GM12878 (cell line): Measurements from ENCODE around the gene GLT8D2. TPM values are rescaled to one million over a fixed set of nuclear protein-coding genes. Genes with fewer than 3 reads are reported as not detected.

Source experiments
- ATAC-seq: fragments of 200-7000 bp; cut with Tn5 transposase; 3 replicates; pipeline ENCODE4 v1.9.1; 2020; ENCODE audit warnings: mild to moderate bottlenecking, moderate library complexity
- Bru-seq: library from RNA; stranded (reverse); fragments of 400-500 nt; gene quantifications from one replicate; lab custom pipeline; 2021; lab: Mats Ljungman, UMichigan
- BruChase-seq, 2 experiments: library from RNA; stranded (reverse); fragments of 400-500 nt; gene quantifications; one replicate each; lab custom pipeline; 2021; lab: Mats Ljungman, UMichigan
- BruUV-seq: library from RNA; stranded (reverse); fragments of 400-500 nt; replicated peaks from 2 replicates; lab custom pipeline; 2021; lab: Mats Ljungman, UMichigan
- CTCF ChIA-PET: fragments of 300-600 bp; sonication (Branson Sonifier 250); formaldehyde crosslinking; extraction: SDS; loops from one replicate; lab custom pipeline; 2021; ENCODE audit warnings: inconsistent platforms; lab: Yijun Ruan, JAX
- POLR2A ChIA-PET: fragments of 350-600 bp; formaldehyde crosslinking; extraction: SDS; loops from one replicate; lab custom pipeline; 2021; ENCODE audit warnings: inconsistent platforms; lab: Charles Lee
- RAD21 ChIA-PET: fragments of 300-600 bp; sonication (Branson Sonifier 250); formaldehyde crosslinking; loops from one replicate; lab custom pipeline; 2023; ENCODE audit warnings: antibody characterized with exemption; ENCODE audit not compliant: unreplicated experiment; lab: Charles Lee
- SMC1A ChIA-PET: fragments of 300-600 bp; sonication (Branson Sonifier 250); formaldehyde crosslinking; loops from one replicate; lab custom pipeline; 2023; ENCODE audit not compliant: unreplicated experiment, uncharacterized antibody; lab: Charles Lee
- DNase-seq: peaks from one replicate; pipeline ENCODE4 v3.0.0-alpha.2; 2011; ENCODE audit warnings: low read depth, low spot score
- FAIRE-seq: peaks from 3 replicates; lab custom pipeline; 2011; peaks lifted over from hg19 to GRCh38; lab: Jason Lieb, UNC
- H2AFZ ChIP-seq: 2 replicates; pipeline ENCODE4 v1.6.0; 2011; ENCODE audit warnings: low read depth, low read length, control low read depth; ENCODE audit not compliant: control insufficient read depth
- H3K27ac ChIP-seq: 2 replicates; pipeline ENCODE4 v1.5.1; 2011; ENCODE audit warnings: control low read depth; ENCODE audit not compliant: control insufficient read depth, insufficient read depth
- H3K27me3 ChIP-seq, 2 experiments: replicated peaks in 1 of 2; 2 replicates each; pipeline versions ENCODE4 v1.6.0 to v1.6.1; 2011; ENCODE audit warnings: low read length in 1 of 2; ENCODE audit not compliant: control insufficient read depth in 2 of 2, insufficient read depth in 2 of 2
- H3K36me3 ChIP-seq, 2 experiments: 2 replicates each; pipeline ENCODE4 v1.5.1; 2011; ENCODE audit warnings: low read length in 1 of 2; ENCODE audit not compliant: control insufficient read depth in 2 of 2, insufficient read depth in 2 of 2
- H3K4me1 ChIP-seq: 2 replicates; pipeline ENCODE4 v1.6.1; 2011; ENCODE audit warnings: mild to moderate bottlenecking, low read length, moderate library complexity, mixed read lengths; ENCODE audit not compliant: control insufficient read depth, insufficient read depth
- H3K4me2 ChIP-seq: 2 replicates; pipeline ENCODE4 v1.6.0; 2011; ENCODE audit warnings: control low read depth; ENCODE audit not compliant: control insufficient read depth, insufficient read depth
- H3K4me3 ChIP-seq: fragments of 200-600 bp; sonication (generic); 2 replicates; pipeline ENCODE4 v1.5.1; 2016
- H3K79me2 ChIP-seq: 2 replicates; pipeline ENCODE4 v1.6.0; 2011; ENCODE audit warnings: low read length; ENCODE audit not compliant: control insufficient read depth, insufficient read depth
- H3K9ac ChIP-seq: 2 replicates; pipeline ENCODE4 v1.8.0; 2011; ENCODE audit warnings: low read length, control low read depth, mixed read lengths; ENCODE audit not compliant: control insufficient read depth, insufficient read depth
- H3K9me3 ChIP-seq: replicated peaks from 3 replicates; pipeline ENCODE4 v1.5.1; 2011; ENCODE audit warnings: mild to moderate bottlenecking, low read length; ENCODE audit not compliant: control insufficient read depth, insufficient read depth
- H4K20me1 ChIP-seq: 2 replicates; pipeline ENCODE4 v1.6.0; 2011; ENCODE audit not compliant: control insufficient read depth, insufficient read depth
- E4F1 ChIP-seq: fragments of 450-650 bp; IDR thresholded peaks from 2 replicates; pipeline ENCODE4 v1.6.1; 2018; ENCODE audit warnings: borderline replicate concordance, mild to moderate bottlenecking; ENCODE audit not compliant: partially characterized antibody
- FOXK2 ChIP-seq: fragments of 450-650 bp; IDR thresholded peaks from 2 replicates; pipeline ENCODE4 v1.6.1; 2017; ENCODE audit warnings: mild to moderate bottlenecking, moderate library complexity
- MXI1 ChIP-seq: fragments of 150-350 bp; IDR thresholded peaks from 2 replicates; pipeline ENCODE4 v1.6.1; 2011; ENCODE audit warnings: low read depth, mild to moderate bottlenecking, inconsistent platforms, low read length, improper control_type of control experiment
- MYB ChIP-seq: fragments of 150-350 bp; IDR thresholded peaks from 2 replicates; pipeline ENCODE4 v1.6.1; 2014; ENCODE audit warnings: mild to moderate bottlenecking, low read depth, low read length, borderline replicate concordance
- NFXL1 ChIP-seq: fragments of 450-650 bp; IDR thresholded peaks from 2 replicates; pipeline ENCODE4 v1.6.1; 2017; ENCODE audit warnings: antibody characterized with exemption, mild to moderate bottlenecking, borderline replicate concordance
- NFYB ChIP-seq: IDR thresholded peaks from 2 replicates; pipeline ENCODE4 v1.6.1; 2011; ENCODE audit warnings: low read depth, mild to moderate bottlenecking, low read length, improper control_type of control experiment, moderate library complexity; ENCODE audit not compliant: insufficient read depth
- NR2C1 ChIP-seq: fragments of 450-650 bp; IDR thresholded peaks from 2 replicates; pipeline ENCODE4 v1.6.1; 2017; ENCODE audit warnings: antibody characterized with exemption, mild to moderate bottlenecking, moderate library complexity
- SMAD1 ChIP-seq: fragments of 450-650 bp; IDR thresholded peaks from 2 replicates; pipeline ENCODE4 v1.6.1; 2018; ENCODE audit warnings: mild to moderate bottlenecking, low read depth; ENCODE audit not compliant: partially characterized antibody
- TAF1 ChIP-seq: IDR thresholded peaks from 2 replicates; pipeline ENCODE4 v1.6.1; 2011; ENCODE audit warnings: mild to moderate bottlenecking, low read depth, low read length, borderline replicate concordance
- WGBS: methylation state at CpG from one replicate; pipeline ENCODE4 v1.1.6; 2016; ENCODE audit warnings: low lambda C conversion rate; ENCODE audit not compliant: insufficient replicate concordance, insufficient coverage; ENCODE audit errors: missing lambda C conversion rate; 5-methylcytosine and 5-hydroxymethylcytosine counted together
- in situ Hi-C: fragments of 300-500 bp; cut with MboI; formaldehyde crosslinking; loops from 9 replicates; pipeline ENCODE4 v1.14.3; 2018; ENCODE audit warnings: mixed read lengths
- intact Hi-C: fragments of 100-400 bp; cut with micrococcal nuclease; formaldehyde crosslinking; loops from one replicate; pipeline ENCODE4 v1.14.2; 2022; ENCODE audit not compliant: unreplicated experiment
- long read RNA-seq, 2 experiments: library from polyadenylated mRNA; unstranded; transcript quantifications; one replicate each; pipeline ENCODE4 v2.0.0, GENCODE V29; 2019 to 2020
- polyA minus RNA-seq, 3 experiments: library from RNA; depleted of rRNA, polyadenylated mRNA; stranded (reverse); fragments of >200 nt; gene quantifications; 2 replicates each; pipeline ENCODE4 v1.2.3, GENCODE V29; 2011
- polyA plus RNA-seq, 11 experiments: library from polyadenylated mRNA; depleted of rRNA in 4 of 11; unstranded in 6 of 11; stranded (reverse) in 5 of 11; fragments of >200 nt; fragmentation: Nextera tagmentation in 4 of 11; fragmentation: Illumina TruSeq in 1 of 11; extraction: Ambion mirVana in 4 of 11; extraction: Trizol in 1 of 11; gene quantifications; 1 replicate in 1 of 11; 2 replicates in 10 of 11; pipeline versions ENCODE4 v1.2.1 to v1.2.3, GENCODE V29; 2011 to 2016; ENCODE audit warnings: inconsistent platforms in 2 of 11, missing spikeins in 2 of 11, low read depth in 1 of 11
- total RNA-seq, 4 experiments: library from RNA; depleted of rRNA in 3 of 4; stranded (reverse); fragments of >200 nt in 3 of 4; fragmentation: Illumina TruSeq in 1 of 4; extraction: Trizol in 1 of 4; gene quantifications; 2 replicates each; pipeline versions ENCODE4 v1.2.1 to v1.2.3, GENCODE V29; 2013 to 2021

Gene GLT8D2
- total RNA-seq (2013; cell fraction: nucleolus; rRNA removed) = 0.23 TPM in 1 of 2 replicates, not detected in the other
- total RNA-seq (2014; rRNA removed) (0.27 and 0.28 TPM in 2 replicates), total RNA-seq (2014; rRNA removed; fragmentation: Illumina TruSeq; extraction: Trizol) (0.28 TPM in 1 of 2 replicates, not detected in the other), total RNA-seq (2021) (0.13 and 0.41 TPM in 2 replicates), polyA plus RNA-seq (2011; rRNA removed) (0.20 and 0.23 TPM in 2 replicates), polyA plus RNA-seq (2014; fragmentation: Illumina TruSeq; extraction: Trizol) (0.37 TPM in 1 of 2 replicates, not detected in the other), polyA plus RNA-seq (2014; fragmentation: Nextera tagmentation; extraction: Ambion mirVana) (under 1 TPM; 0.31 to 0.37 TPM), polyA plus RNA-seq (2014; rRNA removed) (0.06 and 0.19 TPM in 2 replicates), polyA plus RNA-seq (2016; fragmentation: Nextera tagmentation; extraction: Ambion mirVana) (under 1 TPM; 0.60 to 0.80 TPM), polyA minus RNA-seq (2011; rRNA and poly(A)+ RNA removed) (0.22 TPM in 1 of 2 replicates, not detected in the other), Bru-seq, nascent RNA (percentile 26 among the genes with signal in this experiment), BruChase-seq, experiment 1, labeled RNA remaining after a 6-hour chase (percentile 20 among the genes with signal in this experiment), BruChase-seq, experiment 2, labeled RNA remaining after a 2-hour chase (percentile 24 among the genes with signal in this experiment)
- polyA plus RNA-seq (2011; ENCODE audit: low read depth) = 0.26 TPM
- 0.10 and 0.12 TPM in 2 replicates for polyA plus RNA-seq (2011; cell fraction: cytosol; rRNA removed)
- 0.19 TPM in 2 replicates for polyA plus RNA-seq (2011; cell fraction: nucleus; rRNA removed)
- 0.16 and 0.22 TPM in 2 replicates for polyA plus RNA-seq (2012)
- polyA minus RNA-seq (2011; cell fraction: cytosol; rRNA and poly(A)+ RNA removed) = not detected in 2 replicates
- polyA minus RNA-seq (2011; cell fraction: nucleus; rRNA and poly(A)+ RNA removed) = 0.48 TPM in 1 of 2 replicates, not detected in the other
- long read RNA-seq, experiment 1 = 0 reads
- long read RNA-seq, experiment 2, partial matches to known transcripts = 0 of 1 reads
- long read RNA-seq, experiment 2, other reads (novel, unspliced or antisense) = 1 of 1 reads

- RAD21 ChIA-PET = no interaction called here
- Histone ChIP-seq H3K9me3 (no peaks in the 10 kb centered on the region), H2AFZ (no peak within 1 kb of the TSS; the same call in 1 of the 2 replicates), H3K4me2 (no peak within 1 kb of the TSS), H3K79me2 (no peaks in the 10 kb centered on the region), H3K36me3 (no peaks in the 10 kb centered on the region), H4K20me1 (no peaks in the 10 kb centered on the region), H3K9ac (no peak within 1 kb of the TSS), H3K4me3 (no peak within 1 kb of the TSS), H3K27ac (no peak within 1 kb of the TSS), H3K27me3 (peaks cover 0 to 4% of the 10 kb centered on the region in 2 experiments; a peak in 3 of 4 replicates), H3K4me1 (no peaks in the 10 kb centered on the region)
- BruUV-seq = no TSS peak
- POLR2A ChIA-PET = no interaction called here
- TF ChIP-seq NR2C1 (no peak), NFXL1 (no peak), E4F1 (no peak), TAF1 (no peak), SMAD1 (no peak), FOXK2 (no peak), NFYB (no peak), MYB (no peak), MXI1 (no peak)
- CTCF ChIA-PET = interaction anchor here (0.5 kb wide), 1 partner anchor 14 kb away, joined by 3 read pairs; no protein-coding TSS in a partner anchor
- WGBS = 16% methylated on average over 24 of the region's 24 CpGs
- FAIRE-seq (no peak), DNase-seq (no peak), ATAC-seq (peak; percentile 59)
- in situ Hi-C loops = no loop called here
- intact Hi-C loops = loop anchor here (10.0 kb wide), 1 partner anchor 305 kb away; no protein-coding TSS in a partner anchor
- SMC1A ChIA-PET = no interaction called here
Observed at GRCh38 chr12:104049903-104050356, at the start of gene GLT8D2. Gene GLT8D2, minus strand, starts transcription at chr12:104050187. Its CDS starts 30,539 bp downstream, at chr12:104019648.
